ENCODE results near the gene GPT2. TPM values are rescaled to one million over a fixed set of nuclear protein-coding genes. Genes with fewer than 3 reads are reported as not detected.

Gene GPT2
- total RNA-seq, 3 donors from 2014 or later, result 9.2 to 20.8 (median 10.5) TPM

- TF ChIP-seq CTCF (IDR thresholded peaks at IDR 0.05), result no peak
- DNase-seq, result no peak
- Histone ChIP-seq H3K36me3 (ENCODE audit: low read depth) (no peaks in the 10 kb centered on the region), H3K4me3 (no peak overlapping the region), H3K4me1 (ENCODE audit: low read depth) (no peaks in the 10 kb centered on the region), H3K9me3 (no peaks in the 10 kb centered on the region)
- ATAC-seq, result no peak
- intact Hi-C loops (cut with DNase I, micrococcal nuclease), result no loop called here
Observed at GRCh38 chr16:46897471-46897870, 13.3 kb downstream of the GPT2 start.

GRCh38 chr16:46898006-46898405 is 13.8 kb downstream of the GPT2 start:
- intact Hi-C loops (cut with DNase I, micrococcal nuclease), result no loop called here
- Histone ChIP-seq H3K4me1 (ENCODE audit: low read depth) (no peaks in the 10 kb centered on the region), H3K36me3 (ENCODE audit: low read depth) (no peaks in the 10 kb centered on the region), H3K4me3 (no peak overlapping the region), H3K9me3 (no peaks in the 10 kb centered on the region)
- ATAC-seq, result no peak
- no peak for TF ChIP-seq CTCF (IDR thresholded peaks at IDR 0.05)
- DNase-seq, result no peak

DNA sequence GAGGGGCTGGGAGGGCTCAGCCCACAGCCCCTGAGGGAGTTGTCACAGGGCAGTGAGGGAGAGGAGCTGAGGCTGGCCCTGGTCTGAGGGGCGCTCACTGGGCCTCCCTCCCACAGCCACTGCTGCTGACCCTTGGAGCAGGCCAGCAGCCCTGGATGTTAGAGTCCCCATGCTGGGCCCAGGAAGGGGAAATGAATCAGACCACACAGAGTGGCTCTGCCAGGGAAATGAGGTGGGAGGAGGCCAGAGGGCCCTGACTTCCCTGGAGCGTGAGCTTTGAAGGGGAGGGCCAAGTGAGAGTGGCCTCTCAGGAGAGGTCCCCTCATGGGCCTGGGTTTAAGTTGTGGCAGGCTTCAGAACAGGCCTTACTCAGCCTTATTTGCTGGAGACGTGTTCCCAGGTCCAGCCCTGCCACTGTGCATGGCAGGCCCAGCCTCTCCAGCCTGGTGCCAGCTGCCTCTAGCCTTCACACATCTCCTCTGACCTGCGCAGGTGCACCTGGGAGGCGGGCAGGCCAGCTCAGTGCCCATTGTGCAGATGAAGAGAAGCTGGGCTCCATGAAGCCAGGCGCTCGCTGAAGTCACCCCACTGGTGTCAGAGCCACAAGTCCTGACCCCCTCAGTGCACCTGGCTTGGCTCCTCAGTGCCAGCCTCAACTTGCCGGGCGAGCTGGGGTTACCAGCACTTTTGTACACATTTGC is 15.4 kb downstream of the GPT2 start:
- H3K4me3 ChIP-seq, result no peak overlapping the region
- TF ChIP-seq CTCF (IDR thresholded peaks at IDR 0.05), result no peak
- H3K36me3 ChIP-seq (ENCODE audit: low read depth), result no peaks in the 10 kb centered on the region
- ATAC-seq (no peak), DNase-seq (no peak)
- intact Hi-C loops (cut with DNase I, micrococcal nuclease), result no loop called here
- H3K4me1 ChIP-seq (ENCODE audit: low read depth), result peaks cover 6% of the 10 kb centered on the region
- no peaks in the 10 kb centered on the region for H3K9me3 ChIP-seq

GRCh38 chr16:46900455-46901235 is 16.5 kb downstream of the GPT2 start:
- intact Hi-C loops (cut with DNase I, micrococcal nuclease), result no loop called here
- no peaks in the 10 kb centered on the region for H3K36me3 ChIP-seq (ENCODE audit: low read depth)
- no peak for ATAC-seq

DNA sequence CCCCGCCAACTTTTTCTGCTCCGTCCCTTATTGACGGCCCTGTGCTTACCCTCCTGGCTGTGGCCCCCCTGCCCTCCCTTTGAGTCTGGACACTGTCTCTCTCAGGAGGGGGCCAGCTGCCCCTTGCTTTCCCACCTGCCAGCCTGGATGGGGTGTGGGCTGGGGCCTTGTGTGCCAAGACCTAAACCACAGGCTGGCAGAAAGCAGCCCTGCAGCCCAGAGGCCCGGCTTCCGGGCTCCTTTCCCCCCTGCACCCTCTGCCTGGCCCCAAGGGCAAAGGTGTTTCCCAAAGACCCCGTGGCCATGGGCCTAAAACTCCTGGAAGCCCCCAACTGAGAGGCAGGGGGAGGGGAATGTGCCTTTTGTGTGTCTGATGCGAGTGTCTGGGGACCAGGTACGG is 17.5 kb downstream of the GPT2 start:
- intact Hi-C loops (cut with DNase I, micrococcal nuclease), result no loop called here
- no peaks in the 10 kb centered on the region for H3K9me3 ChIP-seq
- ATAC-seq, result no peak
- H3K4me3 ChIP-seq, result no peak overlapping the region
- no peaks in the 10 kb centered on the region for H3K36me3 ChIP-seq (ENCODE audit: low read depth)
- TF ChIP-seq CTCF (IDR thresholded peaks at IDR 0.05), result no peak
- DNase-seq, result no peak
- peaks cover 6% of the 10 kb centered on the region for H3K4me1 ChIP-seq (ENCODE audit: low read depth)

More at GRCh38 chr16:46900455-46901235, 16.5 kb downstream of the GPT2 start:
- no peak for DNase-seq
- peaks cover 6% of the 10 kb centered on the region for H3K4me1 ChIP-seq (ENCODE audit: low read depth)
- no peaks in the 10 kb centered on the region for H3K9me3 ChIP-seq
- no peak for TF ChIP-seq CTCF (IDR thresholded peaks at IDR 0.05)
- H3K4me3 ChIP-seq, result no peak overlapping the region
